Activated gamma-delta T cell treated with anti-CD3 and anti-CD28 coated beads, Interleukin-2, amount 50 U/mL, for 16 hours (primary cell): ENCODE data around the gene MTURN.

ENCODE experiments used
- DNase-seq: peaks from one replicate; pipeline ENCODE4 v3.0.0-alpha.2; 2020; ENCODE audit warnings: low read depth

MTURN gene

GRCh38 chr7:30209951-30210350 is 75.2 kb downstream of the MTURN start:
- DNase-seq, result no peak
